SK-N-SH treated with all-trans-retinoic acid at 6 μM for 48 hours (cell line): ENCODE measurements around the gene APCDD1L.
A peak's percentile ranks its signal among the peaks of the same experiment; 100 is the strongest.

Source experiments
- ATAC-seq: fragments of 200-7000 bp; cut with Tn5 transposase; 3 replicates; pipeline ENCODE4 v1.9.1; 2020; ENCODE audit warnings: mild to moderate bottlenecking, moderate library complexity
- ARNTL ChIP-seq: fragments of 450-650 bp; formaldehyde crosslinking; IDR thresholded peaks from 2 replicates; pipeline ENCODE4 v1.5.0; 2020; ENCODE audit warnings: low read depth, mild to moderate bottlenecking, moderate library complexity, borderline replicate concordance
- BACH2 ChIP-seq: fragments of 250-450 bp; sonication (Bioruptor Pico); IDR thresholded peaks from 2 replicates; pipeline ENCODE4 v1.9.0; 2021; ENCODE audit warnings: mild to moderate bottlenecking, borderline replicate concordance
- CSDC2 ChIP-seq: fragments of 250-450 bp; sonication (Bioruptor Pico); IDR thresholded peaks from 2 replicates; pipeline ENCODE4 v1.5.0; 2020; ENCODE audit warnings: mild to moderate bottlenecking, moderate library complexity
- ESRRG ChIP-seq: fragments of 250-450 bp; sonication (Bioruptor Pico); IDR thresholded peaks from 2 replicates; pipeline ENCODE4 v1.6.1; 2021; ENCODE audit warnings: mild to moderate bottlenecking
- GLIS3 ChIP-seq: fragments of 250-450 bp; sonication (Bioruptor Pico); IDR thresholded peaks from 2 replicates; pipeline ENCODE4 v1.5.0; 2020; ENCODE audit warnings: mild to moderate bottlenecking, moderate library complexity
- ISL1 ChIP-seq: fragments of 250-450 bp; sonication (Bioruptor Pico); IDR thresholded peaks from 2 replicates; pipeline ENCODE4 v2.1.2; 2022; ENCODE audit warnings: mild to moderate bottlenecking, moderate library complexity
- OSR1 ChIP-seq: fragments of 250-450 bp; sonication (Bioruptor Pico); IDR thresholded peaks from 2 replicates; pipeline ENCODE4 v1.8.0; 2022; ENCODE audit warnings: moderate library complexity, mild to moderate bottlenecking, inconsistent platforms
- PATZ1 ChIP-seq: fragments of 250-450 bp; sonication (Bioruptor Pico); IDR thresholded peaks from 2 replicates; pipeline ENCODE4 v1.8.0; 2020; ENCODE audit warnings: mild to moderate bottlenecking, moderate library complexity, borderline replicate concordance
- PPARA ChIP-seq: fragments of 250-450 bp; sonication (Bioruptor Pico); IDR thresholded peaks from 2 replicates; pipeline ENCODE4 v1.5.0; 2020; ENCODE audit warnings: mild to moderate bottlenecking, borderline replicate concordance
- RARB ChIP-seq: fragments of 250-450 bp; sonication (Bioruptor Pico); IDR thresholded peaks from 2 replicates; pipeline ENCODE4 v1.8.0; 2021; ENCODE audit warnings: mild to moderate bottlenecking, moderate library complexity
- SNAI2 ChIP-seq: fragments of 250-450 bp; sonication (Bioruptor Pico); IDR thresholded peaks from 2 replicates; pipeline ENCODE4 v1.5.0; 2020; ENCODE audit warnings: mild to moderate bottlenecking, moderate library complexity
- TCF4 ChIP-seq: fragments of 250-450 bp; sonication (Bioruptor Pico); IDR thresholded peaks from 2 replicates; pipeline ENCODE4 v1.8.0; 2021; ENCODE audit warnings: mild to moderate bottlenecking, moderate library complexity, borderline replicate concordance
- TOX ChIP-seq: fragments of 250-450 bp; sonication (Bioruptor Pico); IDR thresholded peaks from 2 replicates; pipeline ENCODE4 v1.8.0; 2021; ENCODE audit warnings: mild to moderate bottlenecking, moderate library complexity, borderline replicate concordance
- ZC3H10 ChIP-seq: fragments of 250-450 bp; sonication (Bioruptor Pico); IDR thresholded peaks from 2 replicates; pipeline ENCODE4 v1.5.1; 2021; ENCODE audit warnings: mild to moderate bottlenecking, moderate library complexity
- ZFP30 ChIP-seq: fragments of 450-650 bp; formaldehyde crosslinking; IDR thresholded peaks from 2 replicates; pipeline ENCODE4 v1.5.0; 2022; ENCODE audit warnings: mild to moderate bottlenecking, moderate library complexity
- ZNF565 ChIP-seq: fragments of 450-650 bp; formaldehyde crosslinking; conservative IDR thresholded peaks from 2 replicates; pipeline ENCODE4 v1.5.0; 2020; ENCODE audit warnings: low read depth, mild to moderate bottlenecking, moderate library complexity
- TF ChIP-seq, protein P1 (sequence below): fragments of 250-450 bp; sonication (Bioruptor Pico); IDR thresholded peaks from 2 replicates; pipeline ENCODE4 v1.5.0; 2020; ENCODE audit warnings: mild to moderate bottlenecking, moderate library complexity
- TF ChIP-seq, protein P2 (sequence below): fragments of 250-450 bp; sonication (Bioruptor Pico); IDR thresholded peaks from 2 replicates; pipeline ENCODE4 v1.8.0; 2021; ENCODE audit warnings: low read depth, mild to moderate bottlenecking, moderate library complexity, borderline replicate concordance

The APCDD1L gene

GRCh38 chr20:58523971-58524315, 8.7 kb upstream of the APCDD1L start:
- no peak for ATAC-seq
- TF ChIP-seq RARB (CRISPR knock-in tag) (no peak), ARNTL (CRISPR knock-in tag) (no peak), ESRRG (CRISPR knock-in tag) (no peak), SNAI2 (CRISPR knock-in tag) (no peak), ZC3H10 (CRISPR knock-in tag) (no peak), ZNF565 (CRISPR knock-in tag) (no peak), ISL1 (no peak)
- TF ChIP-seq, all 23 proteins: peak for 0

DNA sequence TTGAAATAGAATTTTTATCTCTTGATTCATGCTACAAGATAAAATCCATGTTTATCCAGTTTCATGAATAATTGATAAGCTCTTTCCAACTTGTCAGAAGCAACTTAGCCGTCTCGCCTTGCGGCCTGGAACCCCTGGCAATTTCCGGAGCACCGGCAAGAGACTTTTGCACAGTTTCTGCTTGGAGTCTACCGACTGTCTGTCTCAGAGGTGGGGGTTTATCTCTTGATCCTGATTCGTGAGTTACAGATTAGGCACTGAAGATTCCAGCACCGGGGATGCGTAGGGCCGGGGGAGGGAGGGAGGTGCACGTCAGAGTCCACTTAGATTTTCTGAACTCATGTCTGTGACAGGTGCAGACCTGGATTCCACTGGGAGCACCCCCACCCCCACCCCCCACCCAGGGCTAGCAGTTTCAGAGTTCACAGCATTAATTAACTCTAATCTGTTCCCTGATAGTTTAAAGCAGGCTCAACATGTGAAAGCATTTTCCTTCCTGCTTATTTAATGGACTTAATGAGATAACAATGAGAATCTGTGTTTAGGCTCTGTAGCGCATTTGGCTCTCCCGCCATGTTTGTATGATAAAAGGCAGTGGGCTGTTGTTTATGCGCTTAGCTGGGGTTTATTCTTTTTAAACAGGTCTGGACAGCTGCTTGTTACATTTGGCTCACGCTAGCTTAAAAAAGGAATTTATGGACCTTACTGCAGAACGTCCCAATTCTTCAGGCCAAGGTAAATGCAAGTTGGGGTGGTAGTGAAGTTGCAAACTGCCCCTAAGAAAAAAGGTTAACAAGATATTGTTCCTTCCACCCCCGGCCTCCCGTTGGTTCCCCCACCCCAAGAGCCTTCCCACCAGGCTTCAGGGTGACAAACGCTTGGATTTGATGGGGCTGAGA, 8.1 kb upstream of the APCDD1L start:
- ATAC-seq: no peak
- TF ChIP-seq TCF4 (CRISPR knock-in tag): peak; percentile 45; the same call in 1 of the 2 replicates
- TF ChIP-seq, protein P1, sequence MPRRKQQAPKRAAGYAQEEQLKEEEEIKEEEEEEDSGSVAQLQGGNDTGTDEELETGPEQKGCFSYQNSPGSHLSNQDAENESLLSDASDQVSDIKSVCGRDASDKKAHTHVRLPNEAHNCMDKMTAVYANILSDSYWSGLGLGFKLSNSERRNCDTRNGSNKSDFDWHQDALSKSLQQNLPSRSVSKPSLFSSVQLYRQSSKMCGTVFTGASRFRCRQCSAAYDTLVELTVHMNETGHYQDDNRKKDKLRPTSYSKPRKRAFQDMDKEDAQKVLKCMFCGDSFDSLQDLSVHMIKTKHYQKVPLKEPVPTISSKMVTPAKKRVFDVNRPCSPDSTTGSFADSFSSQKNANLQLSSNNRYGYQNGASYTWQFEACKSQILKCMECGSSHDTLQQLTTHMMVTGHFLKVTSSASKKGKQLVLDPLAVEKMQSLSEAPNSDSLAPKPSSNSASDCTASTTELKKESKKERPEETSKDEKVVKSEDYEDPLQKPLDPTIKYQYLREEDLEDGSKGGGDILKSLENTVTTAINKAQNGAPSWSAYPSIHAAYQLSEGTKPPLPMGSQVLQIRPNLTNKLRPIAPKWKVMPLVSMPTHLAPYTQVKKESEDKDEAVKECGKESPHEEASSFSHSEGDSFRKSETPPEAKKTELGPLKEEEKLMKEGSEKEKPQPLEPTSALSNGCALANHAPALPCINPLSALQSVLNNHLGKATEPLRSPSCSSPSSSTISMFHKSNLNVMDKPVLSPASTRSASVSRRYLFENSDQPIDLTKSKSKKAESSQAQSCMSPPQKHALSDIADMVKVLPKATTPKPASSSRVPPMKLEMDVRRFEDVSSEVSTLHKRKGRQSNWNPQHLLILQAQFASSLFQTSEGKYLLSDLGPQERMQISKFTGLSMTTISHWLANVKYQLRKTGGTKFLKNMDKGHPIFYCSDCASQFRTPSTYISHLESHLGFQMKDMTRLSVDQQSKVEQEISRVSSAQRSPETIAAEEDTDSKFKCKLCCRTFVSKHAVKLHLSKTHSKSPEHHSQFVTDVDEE (CRISPR knock-in tag): no peak
- TF ChIP-seq, all 23 proteins: peak for 1

DNA sequence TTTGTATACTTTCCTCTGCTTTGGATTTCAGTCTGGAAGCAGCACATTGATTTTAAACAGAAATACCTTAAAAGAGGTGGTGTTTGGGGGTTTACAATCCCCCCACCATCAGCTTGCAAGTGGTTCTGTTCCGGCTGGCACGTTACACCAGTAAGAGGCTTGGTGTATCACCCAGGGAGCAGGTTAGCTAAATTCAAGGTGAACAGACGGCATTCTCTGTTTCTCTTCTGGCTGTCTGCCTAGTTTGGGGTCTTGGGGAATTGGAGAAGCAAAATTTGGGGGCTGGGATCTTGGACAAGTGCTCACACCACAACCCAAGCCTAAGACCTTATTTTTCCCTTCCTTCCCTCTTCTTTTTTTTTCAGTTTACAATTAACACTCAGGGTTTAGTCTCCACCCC, 7.5 kb upstream of the APCDD1L start:
- no peak for ATAC-seq
- TF ChIP-seq ZNF565 (CRISPR knock-in tag): no peak
- TF ChIP-seq, protein P1 (CRISPR knock-in tag): no peak
- no peak for TF ChIP-seq ZFP30 (CRISPR knock-in tag)
- no peak for TF ChIP-seq SNAI2 (CRISPR knock-in tag)
- TF ChIP-seq ARNTL (CRISPR knock-in tag): no peak
- no peak for TF ChIP-seq TOX
- TF ChIP-seq PATZ1 (CRISPR knock-in tag): no peak
- no peak for TF ChIP-seq OSR1
- TF ChIP-seq RARB (CRISPR knock-in tag): no peak
- TF ChIP-seq, protein P2, sequence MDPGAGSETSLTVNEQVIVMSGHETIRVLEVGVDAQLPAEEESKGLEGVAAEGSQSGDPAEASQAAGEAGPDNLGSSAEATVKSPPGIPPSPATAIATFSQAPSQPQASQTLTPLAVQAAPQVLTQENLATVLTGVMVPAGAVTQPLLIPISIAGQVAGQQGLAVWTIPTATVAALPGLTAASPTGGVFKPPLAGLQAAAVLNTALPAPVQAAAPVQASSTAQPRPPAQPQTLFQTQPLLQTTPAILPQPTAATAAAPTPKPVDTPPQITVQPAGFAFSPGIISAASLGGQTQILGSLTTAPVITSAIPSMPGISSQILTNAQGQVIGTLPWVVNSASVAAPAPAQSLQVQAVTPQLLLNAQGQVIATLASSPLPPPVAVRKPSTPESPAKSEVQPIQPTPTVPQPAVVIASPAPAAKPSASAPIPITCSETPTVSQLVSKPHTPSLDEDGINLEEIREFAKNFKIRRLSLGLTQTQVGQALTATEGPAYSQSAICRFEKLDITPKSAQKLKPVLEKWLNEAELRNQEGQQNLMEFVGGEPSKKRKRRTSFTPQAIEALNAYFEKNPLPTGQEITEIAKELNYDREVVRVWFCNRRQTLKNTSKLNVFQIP (CRISPR knock-in tag): no peak
- no peak for TF ChIP-seq PPARA
- TF ChIP-seq GLIS3 (CRISPR knock-in tag): no peak
- no peak for TF ChIP-seq BACH2
- TF ChIP-seq CSDC2: no peak

GRCh38 chr20:58521763-58522162, 6.6 kb upstream of the APCDD1L start:
- TF ChIP-seq SNAI2 (CRISPR knock-in tag): no peak
- no peak for TF ChIP-seq CSDC2
- no peak for ATAC-seq
